Urinary bladder (tissue), 4 donors: ENCODE measurements around the gene SLC9C1. TPM values are rescaled to one million over a fixed set of nuclear protein-coding genes. Genes with fewer than 3 reads are reported as not detected.

Source experiments
- DNase-seq: peaks from one replicate; pipeline ENCODE4 v3.0.0-alpha.2; 2015; ENCODE audit errors: extremely low spot score
- H3K27ac ChIP-seq: one replicate; pipeline ENCODE4 v1.5.1; 2013; ENCODE audit warnings: low read depth, mild to moderate bottlenecking, moderate library complexity
- H3K36me3 ChIP-seq: one replicate; pipeline ENCODE4 v1.6.1; 2013; ENCODE audit warnings: mild to moderate bottlenecking, moderate library complexity; ENCODE audit not compliant: insufficient read depth
- H3K4me1 ChIP-seq: one replicate; pipeline ENCODE4 v1.6.1; 2013; ENCODE audit warnings: mild to moderate bottlenecking, moderate library complexity; ENCODE audit not compliant: insufficient read depth
- H3K4me3 ChIP-seq: one replicate; pipeline ENCODE4 v1.5.1; 2013; ENCODE audit warnings: low read depth, low read length
- WGBS: extraction: QIAGEN DNeasy Blood & Tissue Kit; methylation state at CpG from one replicate; pipeline ENCODE4 v1.1.7; 2013; 5-methylcytosine and 5-hydroxymethylcytosine counted together
- polyA plus RNA-seq: library from polyadenylated mRNA; stranded (reverse); fragments of 200-250 nt; gene quantifications from one replicate; pipeline ENCODE4 v1.2.3, GENCODE V29; 2013
- total RNA-seq: library from RNA; depleted of rRNA; stranded (reverse); fragments of >200 nt; gene quantifications from one replicate; pipeline ENCODE4 v1.2.3, GENCODE V29; 2014
- donor health status: healthy with polysubstance abuse.
- donor health status: healthy.

Gene SLC9C1
- total and polyA plus RNA-seq, 2 donors: 1.9 TPM; not detected in 1

DNA sequence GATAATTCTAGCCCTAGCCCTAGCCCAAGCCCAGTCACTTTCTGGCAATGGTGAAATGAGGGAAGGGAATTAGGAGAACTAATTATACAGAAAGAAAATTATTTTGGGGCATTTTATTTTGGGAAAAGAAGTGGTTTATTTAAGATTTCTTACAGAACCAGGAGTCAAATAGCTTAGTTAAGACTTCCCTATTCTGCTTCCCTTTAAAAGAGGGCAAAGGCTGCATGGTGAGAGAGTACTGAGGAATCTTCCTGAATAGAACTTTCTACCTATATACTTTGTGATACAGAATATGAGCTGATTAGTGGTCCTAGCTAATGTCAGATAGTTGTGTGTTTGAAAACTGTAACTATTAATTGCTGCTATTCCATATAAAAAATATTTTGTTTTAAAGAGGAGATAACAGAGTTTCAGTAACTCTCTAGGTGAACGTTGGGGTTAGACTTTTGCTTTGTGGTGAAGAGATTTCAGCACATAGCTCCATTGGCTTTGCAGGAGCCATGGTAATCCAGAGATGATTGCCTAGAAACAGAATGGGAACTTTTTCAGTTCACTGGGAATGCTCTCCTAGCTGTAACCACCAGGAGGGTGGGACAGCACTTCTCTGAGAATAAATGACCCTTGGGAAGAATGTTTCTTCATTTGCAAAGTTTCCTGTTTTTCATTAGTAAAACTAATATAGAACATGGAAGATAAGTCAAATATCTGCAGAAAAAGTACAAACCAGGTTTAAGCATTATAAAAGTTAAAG lies 155.6 kb downstream of the SLC9C1 start:
- Histone ChIP-seq H3K27ac (no peak overlapping the region), H3K4me1 (no peaks in the 10 kb centered on the region), H3K4me3 (no peak overlapping the region), H3K36me3 (no peaks in the 10 kb centered on the region)
- 21% methylated on average over 1 of the region's 1 CpG for WGBS
- DNase-seq: no peak

DNA sequence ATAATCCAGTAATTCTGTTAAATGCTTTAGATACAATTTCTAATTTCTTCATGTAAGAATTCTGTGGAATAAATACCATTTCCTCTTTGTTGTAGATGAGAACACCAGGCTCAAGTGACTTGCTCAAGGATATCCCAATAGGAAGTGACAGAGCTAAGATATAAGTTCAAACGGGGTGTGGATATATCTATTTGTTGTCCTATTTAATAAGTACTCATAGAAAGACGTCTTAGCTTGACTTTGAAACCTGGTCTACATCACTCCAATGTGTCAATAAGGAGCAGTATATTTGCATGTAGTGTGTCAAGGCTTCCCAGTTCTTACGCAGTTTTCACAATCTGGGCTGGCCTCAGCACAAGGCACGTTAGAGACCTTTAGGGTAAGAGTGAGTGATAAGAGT lies 156.2 kb downstream of the SLC9C1 start:
- no peak overlapping the region for H3K27ac ChIP-seq
- WGBS: 50% methylated on average over 4 of the region's 4 CpGs
- H3K36me3 ChIP-seq: no peaks in the 10 kb centered on the region
- DNase-seq: no peak
- no peak overlapping the region for H3K4me3 ChIP-seq
- no peaks in the 10 kb centered on the region for H3K4me1 ChIP-seq

DNA sequence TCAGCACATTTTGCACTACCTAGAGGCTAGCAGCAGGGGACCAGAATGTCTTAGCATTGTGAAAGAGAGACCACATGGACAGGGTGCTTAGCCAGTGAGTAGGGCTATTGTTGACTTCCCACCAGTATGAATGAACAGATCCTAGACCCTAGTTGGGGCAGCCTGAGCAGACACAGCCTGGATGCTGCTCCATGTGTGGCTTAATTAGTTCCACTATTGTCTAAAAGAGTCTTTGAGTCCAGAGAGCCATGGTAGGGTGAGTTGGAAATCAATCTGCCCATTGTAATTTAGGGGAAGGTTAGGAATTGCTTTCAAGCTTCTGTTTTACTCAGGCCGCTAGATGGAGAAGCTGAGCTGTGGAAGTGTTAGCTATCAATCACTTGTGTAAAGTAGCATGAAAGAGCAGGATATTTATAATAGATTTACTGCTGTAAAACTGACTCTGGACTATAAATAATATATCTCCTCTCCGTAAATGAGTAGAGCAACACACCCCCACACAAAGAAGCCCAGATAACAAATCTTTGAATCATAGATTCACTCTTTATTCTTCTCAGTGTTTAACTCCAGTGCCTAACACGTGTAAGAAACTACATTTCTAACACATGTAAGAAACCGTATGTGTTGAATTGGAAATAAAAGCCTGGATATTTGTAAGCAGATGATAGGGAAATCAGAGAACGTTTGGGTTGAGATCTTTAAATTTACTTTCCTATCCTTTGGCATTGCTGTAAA lies 156.9 kb downstream of the SLC9C1 start:
- no peak for DNase-seq
- Histone ChIP-seq H3K27ac (no peak overlapping the region), H3K36me3 (no peaks in the 10 kb centered on the region), H3K4me1 (no peaks in the 10 kb centered on the region), H3K4me3 (no peak overlapping the region)
- 33% methylated on average over 5 of the region's 5 CpGs for WGBS

- WGBS: 78% methylated on average over 1 of the region's 1 CpG
- Histone ChIP-seq H3K4me1 (no peaks in the 10 kb centered on the region), H3K27ac (no peak overlapping the region), H3K4me3 (no peak overlapping the region), H3K36me3 (peaks cover 2% of the 10 kb centered on the region)
- DNase-seq: no peak
These were observed 158.0 kb downstream of the SLC9C1 start for GRCh38 chr3:112136046-112136445.

DNA sequence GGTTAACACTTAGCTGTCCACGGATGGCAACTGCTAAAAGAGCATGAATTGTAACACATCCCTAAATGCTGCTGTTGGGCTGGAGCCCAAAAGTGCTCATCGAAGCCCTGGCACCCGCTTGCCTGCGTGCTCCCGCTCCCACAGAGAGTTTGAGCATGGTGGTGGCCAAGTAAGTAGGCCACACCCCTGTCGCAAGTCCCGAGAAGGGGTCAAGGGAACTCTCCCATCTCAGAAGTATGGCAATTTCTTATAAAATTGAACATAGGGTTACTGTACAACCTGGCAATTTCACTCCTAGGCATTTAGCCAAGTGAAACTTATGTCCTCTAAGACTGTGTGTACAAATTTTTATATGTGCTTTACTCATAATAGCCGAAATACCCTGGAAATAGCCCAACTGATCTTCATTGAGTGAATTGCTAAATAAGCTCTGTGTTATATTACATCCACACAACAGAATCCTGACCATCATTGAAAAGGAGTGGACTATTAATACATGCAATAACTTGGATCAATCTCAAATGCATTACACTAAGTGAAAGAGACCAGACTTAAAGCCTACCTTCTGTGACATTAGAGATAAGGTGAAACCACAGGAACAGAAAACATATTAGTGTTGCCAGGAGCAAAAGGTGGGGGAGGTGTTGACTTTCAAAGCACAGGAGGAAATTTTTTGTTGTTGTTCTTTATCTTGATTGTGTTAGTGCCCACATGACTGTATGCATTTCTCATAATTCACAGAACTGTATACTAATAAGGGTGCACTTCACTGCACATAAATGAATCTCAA lies 159.5 kb downstream of the SLC9C1 start:
- H3K27ac ChIP-seq: no peak overlapping the region
- WGBS: 66% methylated on average over 8 of the region's 8 CpGs
- H3K4me1 ChIP-seq: no peaks in the 10 kb centered on the region
- H3K4me3 ChIP-seq: no peak overlapping the region
- H3K36me3 ChIP-seq: peaks cover 2% of the 10 kb centered on the region
- DNase-seq: no peak

DNA sequence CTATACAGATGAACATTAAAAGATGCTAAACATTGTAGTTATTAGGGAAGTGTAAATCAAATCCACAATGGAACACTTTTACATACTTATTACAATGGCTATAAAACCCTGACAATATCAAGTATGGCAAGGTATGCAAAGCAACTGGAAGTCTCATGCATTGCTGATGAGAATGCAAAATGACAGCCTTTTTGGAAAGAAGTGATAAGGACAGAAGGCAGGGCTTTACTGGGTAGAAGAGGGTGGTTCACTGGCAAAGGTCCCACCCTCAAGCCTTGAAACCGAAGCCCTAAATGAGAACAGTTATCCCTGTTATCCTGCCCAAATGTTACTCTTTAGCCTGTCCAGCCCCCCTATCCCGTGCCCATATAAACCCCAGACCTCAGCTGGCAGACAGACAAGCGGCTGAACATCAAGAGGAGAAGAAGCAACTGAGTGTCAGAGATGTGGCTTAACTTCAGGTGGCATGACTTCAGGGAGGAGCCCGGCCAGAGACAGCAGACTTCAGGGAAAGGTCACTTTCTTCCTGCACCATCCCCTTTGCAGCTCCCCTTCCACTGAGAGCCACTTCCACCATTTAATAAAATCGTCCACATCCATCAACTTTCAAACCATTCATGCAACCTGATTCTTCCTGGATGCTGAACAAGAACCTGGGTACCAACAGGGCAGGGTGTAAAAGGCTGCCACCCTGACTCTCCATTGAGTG lies 160.2 kb downstream of the SLC9C1 start:
- Histone ChIP-seq H3K4me1 (no peaks in the 10 kb centered on the region), H3K27ac (no peak overlapping the region), H3K36me3 (peaks cover 2% of the 10 kb centered on the region), H3K4me3 (no peak overlapping the region)
- WGBS: 76% methylated on average over 5 of the region's 5 CpGs
- no peak for DNase-seq

DNA sequence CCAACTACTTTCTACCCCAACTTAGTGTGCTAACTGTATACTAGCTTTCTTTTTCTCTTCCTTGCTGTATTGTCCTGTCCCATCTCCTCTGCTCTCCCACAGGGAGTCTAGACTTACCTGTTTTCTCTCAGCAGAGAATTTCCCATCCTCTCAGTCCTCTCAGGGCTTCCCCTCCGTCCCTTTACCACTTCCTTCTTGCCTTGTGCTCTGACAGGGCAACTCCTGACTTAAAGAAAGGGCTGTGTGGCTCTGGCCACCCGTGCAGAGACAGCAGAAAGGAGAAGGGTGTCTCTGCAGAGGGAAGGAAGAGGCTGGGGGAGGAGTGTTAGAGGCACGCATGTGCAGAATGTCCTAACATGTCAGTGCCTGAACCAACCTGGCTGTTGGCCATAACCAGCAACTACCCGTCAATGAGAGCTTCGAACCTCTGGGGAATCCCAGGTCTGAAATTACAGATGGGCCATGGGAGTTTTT lies 161.0 kb downstream of the SLC9C1 start, which contains the start of gene GCSAM:
GCSAM (minus strand) TSS at position 274 of the 474 bp plus-strand sequence; CDS start at position 146, 128 bp downstream.
- Histone ChIP-seq H3K27ac (no peak within 1 kb of the TSS), H3K4me1 (no peaks in the 10 kb centered on the region), H3K4me3 (no peak within 1 kb of the TSS), H3K36me3 (peaks cover 2% of the 10 kb centered on the region)
- WGBS: 44% methylated on average over 5 of the region's 5 CpGs
- no peak for DNase-seq

DNA sequence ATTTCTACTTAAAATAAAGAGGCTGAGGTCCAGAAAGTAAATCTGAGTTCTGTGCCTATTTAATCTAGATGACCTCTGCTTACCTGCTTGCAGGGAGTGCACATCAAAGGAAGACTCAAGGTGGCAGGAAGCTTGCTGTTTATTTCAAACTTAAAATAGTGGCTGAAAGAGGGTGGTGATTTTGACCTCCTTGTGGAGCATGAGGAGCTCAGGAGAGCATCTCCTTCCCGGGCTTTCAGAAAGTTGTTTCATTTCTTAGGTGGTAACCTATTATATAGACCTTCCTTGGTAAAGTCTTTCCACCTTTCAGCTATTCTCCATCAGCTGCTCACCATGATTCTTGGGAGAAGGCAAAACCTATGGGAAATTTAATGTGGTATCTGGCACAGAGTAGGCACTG lies 161.5 kb downstream of the SLC9C1 start:
- WGBS: 80% methylated on average over 1 of the region's 1 CpG
- Histone ChIP-seq H3K27ac (no peak overlapping the region), H3K36me3 (peaks cover 2% of the 10 kb centered on the region), H3K4me3 (no peak overlapping the region), H3K4me1 (no peaks in the 10 kb centered on the region)
- no peak for DNase-seq

DNA sequence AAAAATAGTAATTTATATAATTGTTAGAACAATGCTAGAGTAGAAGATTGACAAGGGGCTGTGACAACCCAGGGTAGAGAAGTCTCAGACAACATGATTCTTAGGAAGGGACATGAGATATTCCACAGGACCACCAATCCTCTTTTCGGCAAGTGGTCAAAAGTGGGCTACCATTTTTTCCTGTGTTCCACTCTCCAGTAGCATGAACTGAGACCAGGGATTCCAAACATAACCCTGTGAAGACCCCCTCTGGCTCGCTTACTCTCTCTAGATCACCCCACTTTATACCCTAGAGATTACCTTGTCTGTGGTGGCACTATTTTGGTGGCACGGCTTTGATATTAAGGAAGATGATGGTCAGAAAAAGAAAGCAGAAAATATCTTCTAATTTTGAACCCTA lies 161.9 kb downstream of the SLC9C1 start:
- no peak overlapping the region for H3K27ac ChIP-seq
- H3K4me1 ChIP-seq: no peaks in the 10 kb centered on the region
- peaks cover 2% of the 10 kb centered on the region for H3K36me3 ChIP-seq
- no peak for DNase-seq
- 92% methylated on average over 3 of the region's 3 CpGs for WGBS
- no peak overlapping the region for H3K4me3 ChIP-seq

DNA sequence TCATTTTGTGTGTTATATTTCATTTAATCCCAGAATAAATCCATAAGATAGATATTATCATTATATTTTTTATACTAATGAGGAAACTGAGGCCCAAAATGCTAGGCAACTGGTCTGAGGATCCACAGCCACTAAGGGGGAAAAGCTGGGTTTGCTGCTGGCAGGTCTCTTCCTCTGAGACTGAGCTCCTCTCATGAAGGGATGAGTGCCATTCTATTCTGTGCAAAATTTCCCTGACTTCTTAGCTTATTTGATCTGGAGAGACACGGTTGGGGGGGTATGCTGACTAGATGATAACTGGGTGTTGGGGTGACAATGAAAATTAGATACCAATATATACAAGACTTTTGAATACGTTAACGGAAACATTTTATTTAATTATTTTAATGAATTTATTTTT lies 162.9 kb downstream of the SLC9C1 start:
- Histone ChIP-seq H3K4me1 (no peaks in the 10 kb centered on the region), H3K27ac (no peak overlapping the region), H3K36me3 (peaks cover 2% of the 10 kb centered on the region), H3K4me3 (no peak overlapping the region)
- DNase-seq: no peak
- WGBS: 95% methylated on average over 3 of the region's 3 CpGs

- no peak overlapping the region for H3K4me3 ChIP-seq
- DNase-seq: no peak
- H3K36me3 ChIP-seq: peaks cover 2% of the 10 kb centered on the region
- H3K4me1 ChIP-seq: no peaks in the 10 kb centered on the region
- WGBS: 93% methylated on average over 3 of the region's 3 CpGs
- no peak overlapping the region for H3K27ac ChIP-seq
These were observed 163.4 kb downstream of the SLC9C1 start for GRCh38 chr3:112130638-112130993.

DNA sequence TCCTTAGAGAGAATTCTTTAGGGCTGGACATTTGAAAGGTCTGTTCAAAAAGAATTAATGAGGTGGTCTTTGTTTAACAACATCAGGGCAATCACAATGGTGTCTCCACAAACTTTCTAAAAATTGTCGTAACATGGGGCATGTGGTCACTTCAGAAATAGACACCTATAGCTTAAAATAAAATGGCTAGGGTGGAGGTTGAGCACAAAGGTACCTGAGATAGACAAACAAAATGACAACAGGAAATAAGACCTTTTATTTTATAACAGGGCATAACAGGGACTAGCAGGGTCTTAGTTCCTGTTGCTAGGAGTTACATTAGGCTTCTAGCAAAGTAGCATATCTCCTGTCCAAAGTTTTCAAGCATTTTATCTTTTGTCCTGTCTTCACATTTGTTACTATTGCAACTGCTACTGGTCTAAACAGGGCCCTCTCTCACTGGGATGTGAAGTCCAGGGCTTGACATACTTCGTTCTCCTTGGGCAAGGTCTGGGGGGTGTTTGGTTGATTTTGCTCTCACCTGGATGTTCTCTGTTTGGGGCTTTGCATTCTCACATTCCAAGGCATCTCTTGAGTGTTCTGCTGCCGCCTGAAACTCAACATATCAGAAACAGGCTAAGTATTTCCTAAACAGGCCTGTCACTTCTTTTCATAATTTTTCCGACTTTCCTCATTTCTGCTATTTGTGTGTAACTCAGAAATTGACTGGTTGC lies 163.9 kb downstream of the SLC9C1 start:
- Histone ChIP-seq H3K4me1 (no peaks in the 10 kb centered on the region), H3K4me3 (no peak overlapping the region), H3K36me3 (peaks cover 2% of the 10 kb centered on the region), H3K27ac (no peak overlapping the region)
- WGBS: 93% methylated on average over 4 of the region's 4 CpGs
- DNase-seq: no peak
